Kidney glomerular epithelial cell (primary cell): Measurements from ENCODE around the gene SPAST.
"Not testable (repeated sequence)": the region's sequence is repeated elsewhere in the genome, so short reads cannot be mapped to it uniquely, and the experiment has no call there.

ENCODE experiments used
- DNase-seq: peaks from one replicate; lab custom pipeline; 2025; lab: John Stamatoyannopoulos, UW

The SPAST gene

GRCh38 chr2:32124660-32125059, 61.3 kb downstream of the SPAST start:
- no peak for DNase-seq

GRCh38 chr2:32128636-32129035, 65.3 kb downstream of the SPAST start:
- DNase-seq, result no peak

GRCh38 chr2:32129086-32129485, 65.7 kb downstream of the SPAST start:
- no peak for DNase-seq

- DNase-seq, result peak; percentile 77
These were observed 72.1 kb downstream of the SPAST start for GRCh38 chr2:32135409-32135808.

- DNase-seq, result peak; percentile 14
These were observed 72.7 kb downstream of the SPAST start for GRCh38 chr2:32136097-32136496.

GRCh38 chr2:32151544-32151943, 88.2 kb downstream of the SPAST start:
- DNase-seq, result not testable (repeated sequence)

- no peak for DNase-seq
These were observed 96.3 kb downstream of the SPAST start for GRCh38 chr2:32159678-32160077.

- no peak for DNase-seq
These were observed 97.9 kb downstream of the SPAST start for GRCh38 chr2:32161296-32161695.

- DNase-seq, result not testable (repeated sequence)
These were observed 100.9 kb downstream of the SPAST start for GRCh38 chr2:32164254-32164653.

- not testable (repeated sequence) for DNase-seq
These were observed 101.6 kb downstream of the SPAST start for GRCh38 chr2:32165027-32165347.

- DNase-seq, result peak; percentile 59
These were observed 102.8 kb downstream of the SPAST start for GRCh38 chr2:32166115-32166574.

- peak; percentile 4 for DNase-seq
These were observed 105.2 kb downstream of the SPAST start for GRCh38 chr2:32168513-32168912.

- DNase-seq, result no peak
These were observed 109.5 kb downstream of the SPAST start for GRCh38 chr2:32172870-32173269.

GRCh38 chr2:32182667-32183066, 119.3 kb downstream of the SPAST start:
- no peak for DNase-seq

- DNase-seq, result no peak
These were observed 125.7 kb downstream of the SPAST start for GRCh38 chr2:32189011-32189410.

- no peak for DNase-seq
These were observed 129.1 kb downstream of the SPAST start for GRCh38 chr2:32192418-32192817.

- DNase-seq, result no peak
These were observed 137.5 kb downstream of the SPAST start for GRCh38 chr2:32200814-32201213.

- not testable (repeated sequence) for DNase-seq
These were observed 140.1 kb downstream of the SPAST start for GRCh38 chr2:32203428-32203827.
